GM12878 (cell line): Measurements from ENCODE around the gene ANKRD55. TPM values are rescaled to one million over a fixed set of nuclear protein-coding genes. Genes with fewer than 3 reads are reported as not detected.

Source experiments
- CHD4 ChIP-seq: fragments of 200-600 bp; sonication (generic); IDR thresholded peaks from 2 replicates; pipeline ENCODE4 v1.6.1; 2016; ENCODE audit warnings: mild to moderate bottlenecking
- CREB1 ChIP-seq: IDR thresholded peaks from 2 replicates; pipeline ENCODE4 v1.6.1; 2012; ENCODE audit warnings: low read depth, mild to moderate bottlenecking, inconsistent platforms
- HDAC6 ChIP-seq: fragments of 200-600 bp; sonication (generic); IDR thresholded peaks from one replicate; pipeline ENCODE4 v1.8.0; 2017; ENCODE audit warnings: antibody characterized with exemption; ENCODE audit not compliant: unreplicated experiment
- KLF5 ChIP-seq: fragments of 450-650 bp; IDR thresholded peaks from 2 replicates; pipeline ENCODE4 v1.6.1; 2014; ENCODE audit warnings: mild to moderate bottlenecking; ENCODE audit not compliant: partially characterized antibody
- MXI1 ChIP-seq: fragments of 150-350 bp; IDR thresholded peaks from 2 replicates; pipeline ENCODE4 v1.6.1; 2011; ENCODE audit warnings: low read depth, mild to moderate bottlenecking, inconsistent platforms, low read length, improper control_type of control experiment
- POLR2A ChIP-seq: IDR thresholded peaks from 2 replicates; pipeline ENCODE4 v1.6.1; 2011; ENCODE audit warnings: low read depth, mild to moderate bottlenecking, low read length
- POLR2AphosphoS2 ChIP-seq: IDR thresholded peaks from 2 replicates; pipeline ENCODE4 v1.6.1; 2011; ENCODE audit warnings: low read depth, mild to moderate bottlenecking, low read length, improper control_type of control experiment, moderate library complexity
- POLR2AphosphoS5 ChIP-seq: IDR thresholded peaks from 2 replicates; pipeline ENCODE4 v1.6.1; 2011; ENCODE audit warnings: mild to moderate bottlenecking, low read length, inconsistent platforms
- RB1 ChIP-seq: fragments of 450-650 bp; formaldehyde crosslinking; IDR thresholded peaks from 2 replicates; pipeline ENCODE4 v1.6.1; 2017; ENCODE audit warnings: mild to moderate bottlenecking, borderline replicate concordance
- SKIL ChIP-seq: fragments of 450-650 bp; IDR thresholded peaks from 2 replicates; pipeline ENCODE4 v1.6.1; 2017; ENCODE audit warnings: mild to moderate bottlenecking, low read depth, inconsistent platforms; ENCODE audit not compliant: poor library complexity, severe bottlenecking
- SMAD1 ChIP-seq: fragments of 450-650 bp; IDR thresholded peaks from 2 replicates; pipeline ENCODE4 v1.6.1; 2018; ENCODE audit warnings: mild to moderate bottlenecking, low read depth; ENCODE audit not compliant: partially characterized antibody
- STAT1 ChIP-seq: fragments of 450-650 bp; conservative IDR thresholded peaks from 2 replicates; pipeline ENCODE4 v1.6.1; 2014; ENCODE audit warnings: antibody characterized with exemption, mild to moderate bottlenecking
- STAT3 ChIP-seq: IDR thresholded peaks from 2 replicates; pipeline ENCODE4 v1.6.1; 2011; ENCODE audit warnings: low read depth, low read length, improper control_type of control experiment
- SUPT20H ChIP-seq: IDR thresholded peaks from 2 replicates; pipeline ENCODE4 v1.6.1; 2011; ENCODE audit warnings: low read depth, mild to moderate bottlenecking, low read length, moderate library complexity, borderline replicate concordance; ENCODE audit not compliant: control insufficient read depth
- TCF3 ChIP-seq: IDR thresholded peaks from 2 replicates; pipeline ENCODE4 v1.6.1; 2012; ENCODE audit warnings: low read depth, mild to moderate bottlenecking, low read length, borderline replicate concordance; ENCODE audit not compliant: insufficient read depth
- YBX1 ChIP-seq: fragments of 450-650 bp; IDR thresholded peaks from 2 replicates; pipeline ENCODE4 v1.6.1; 2016; ENCODE audit warnings: antibody characterized with exemption
- ZBTB40 ChIP-seq: fragments of 450-650 bp; IDR thresholded peaks from 2 replicates; pipeline ENCODE4 v1.6.1; 2016; ENCODE audit warnings: mild to moderate bottlenecking, moderate library complexity, borderline replicate concordance
- ZNF24 ChIP-seq: fragments of 450-650 bp; IDR thresholded peaks from 2 replicates; pipeline ENCODE4 v1.6.1; 2017; ENCODE audit warnings: antibody characterized with exemption, mild to moderate bottlenecking
- ZNF592 ChIP-seq: fragments of 450-650 bp; IDR thresholded peaks from 2 replicates; pipeline ENCODE4 v1.6.1; 2017; ENCODE audit warnings: mild to moderate bottlenecking, moderate library complexity
- polyA plus RNA-seq, 11 experiments: library from polyadenylated mRNA; depleted of rRNA in 4 of 11; unstranded in 6 of 11; stranded (reverse) in 5 of 11; fragments of >200 nt; fragmentation: Nextera tagmentation in 4 of 11; fragmentation: Illumina TruSeq in 1 of 11; extraction: Ambion mirVana in 4 of 11; extraction: Trizol in 1 of 11; gene quantifications; 1 replicate in 1 of 11; 2 replicates in 10 of 11; pipeline versions ENCODE4 v1.2.1 to v1.2.3, GENCODE V29; 2011 to 2016; ENCODE audit warnings: inconsistent platforms in 2 of 11, missing spikeins in 2 of 11, low read depth in 1 of 11
- total RNA-seq, 4 experiments: library from RNA; depleted of rRNA in 3 of 4; stranded (reverse); fragments of >200 nt in 3 of 4; fragmentation: Illumina TruSeq in 1 of 4; extraction: Trizol in 1 of 4; gene quantifications; 2 replicates each; pipeline versions ENCODE4 v1.2.1 to v1.2.3, GENCODE V29; 2013 to 2021

ANKRD55 gene
- total and polyA plus RNA-seq, 10 of the 15 experiments (the other 5 are each of a cell fraction or from before 2014, with no cell fraction given) = 0.04 TPM; not detected in 9

- TF ChIP-seq STAT1 = no peak
- no peak for TF ChIP-seq CHD4
- no peak for TF ChIP-seq STAT3
- TF ChIP-seq POLR2AphosphoS2 = no peak
- no peak for TF ChIP-seq HDAC6
- TF ChIP-seq TCF3 = no peak
- TF ChIP-seq SKIL = peak; percentile 77
- no peak for TF ChIP-seq ZNF592
- no peak for TF ChIP-seq RB1
- no peak for TF ChIP-seq MXI1
- no peak for TF ChIP-seq SUPT20H
- peak; percentile 64 for TF ChIP-seq SMAD1
- no peak for TF ChIP-seq POLR2A
- TF ChIP-seq ZNF24 = 0 out of 2 replicates have a peak, but pooled peaks have one; percentile 0
- TF ChIP-seq YBX1 = no peak
- TF ChIP-seq ZBTB40 = no peak
- TF ChIP-seq POLR2AphosphoS5 = no peak
- no peak for TF ChIP-seq KLF5
- no peak for TF ChIP-seq CREB1
Measured at GRCh38 chr5:56064984-56065383, 168.1 kb downstream of the ANKRD55 start (continued).
